Measurements from ENCODE around the gene PYGM.

PYGM gene

GRCh38 chr11:64777449-64778222, 17.9 kb upstream of the PYGM start:
- H3K4me1 ChIP-seq (ENCODE audit: control insufficient read depth, insufficient read depth, low read length, poor library complexity, severe bottlenecking): peaks cover 15% of the 10 kb centered on the region
- WGBS, 2 experiments (ENCODE audit: insufficient coverage in 2 of 2): 0% methylated on average over 32 to 63 of the region's 98 CpGs
- no peaks in the 10 kb centered on the region for H3K9me3 ChIP-seq (ENCODE audit: control insufficient read depth, low read length)
- H3K27ac ChIP-seq (ENCODE audit: low read depth, low read length, severe bottlenecking): peak overlapping the region; percentile 90
- peaks cover 51% of the 10 kb centered on the region for H3K36me3 ChIP-seq (ENCODE audit: control insufficient read depth, insufficient read depth, low read length)
- peak overlapping the region; percentile 86 for H3K4me3 ChIP-seq (ENCODE audit: extremely low read depth, insufficient read depth, low read length, poor library complexity, severe bottlenecking)

- Histone ChIP-seq H3K4me3 (ENCODE audit: extremely low read depth, insufficient read depth, low read length, poor library complexity, severe bottlenecking) (peak overlapping the region; percentile 72), H3K36me3 (ENCODE audit: control insufficient read depth, insufficient read depth, low read length) (peaks cover 59% of the 10 kb centered on the region)
- WGBS, 2 experiments (ENCODE audit: insufficient coverage in 2 of 2): 54% methylated on average over 2 of the region's 3 CpGs; no CpG with 5 or more reads in 1 of the 2 experiments
These were observed 17.1 kb upstream of the PYGM start for GRCh38 chr11:64776875-64777274.

GRCh38 chr11:64776425-64776824, 16.7 kb upstream of the PYGM start:
- H3K36me3 ChIP-seq (ENCODE audit: control insufficient read depth, insufficient read depth, low read length): peaks cover 63% of the 10 kb centered on the region
- 95 to 98% methylated on average over 4 to 6 of the region's 6 CpGs for WGBS, 2 experiments (ENCODE audit: insufficient coverage in 2 of 2)
- no peaks in the 10 kb centered on the region for H3K9me3 ChIP-seq (ENCODE audit: control insufficient read depth, low read length)

More at GRCh38 chr11:64776875-64777274, 17.1 kb upstream of the PYGM start:
- Histone ChIP-seq H3K4me1 (ENCODE audit: control insufficient read depth, insufficient read depth, low read length, poor library complexity, severe bottlenecking) (peaks cover 15% of the 10 kb centered on the region), H3K9me3 (ENCODE audit: control insufficient read depth, low read length) (no peaks in the 10 kb centered on the region), H3K27ac (ENCODE audit: low read depth, low read length, severe bottlenecking) (peak overlapping the region; percentile 10)

GRCh38 chr11:64774144-64774543, 14.4 kb upstream of the PYGM start:
- peaks cover 83% of the 10 kb centered on the region for H3K36me3 ChIP-seq (ENCODE audit: control insufficient read depth, insufficient read depth, low read length)
- 95 to 100% methylated on average over 5 of the region's 5 CpGs for WGBS, 2 experiments (ENCODE audit: insufficient coverage in 2 of 2)

More at GRCh38 chr11:64776425-64776824, 16.7 kb upstream of the PYGM start:
- H3K27ac ChIP-seq (ENCODE audit: low read depth, low read length, severe bottlenecking): no peak overlapping the region
- peaks cover 15% of the 10 kb centered on the region for H3K4me1 ChIP-seq (ENCODE audit: control insufficient read depth, insufficient read depth, low read length, poor library complexity, severe bottlenecking)
- peak overlapping the region; percentile 72 for H3K4me3 ChIP-seq (ENCODE audit: extremely low read depth, insufficient read depth, low read length, poor library complexity, severe bottlenecking)

GRCh38 chr11:64772303-64773018, 12.7 kb upstream of the PYGM start:
- Histone ChIP-seq H3K9me3 (ENCODE audit: control insufficient read depth, low read length) (no peaks in the 10 kb centered on the region), H3K36me3 (ENCODE audit: control insufficient read depth, insufficient read depth, low read length) (peaks cover 100% of the 10 kb centered on the region), H3K27ac (ENCODE audit: low read depth, low read length, severe bottlenecking) (no peak overlapping the region), H3K4me3 (ENCODE audit: extremely low read depth, insufficient read depth, low read length, poor library complexity, severe bottlenecking) (no peak overlapping the region), H3K4me1 (ENCODE audit: control insufficient read depth, insufficient read depth, low read length, poor library complexity, severe bottlenecking) (peaks cover 16% of the 10 kb centered on the region)
- WGBS, 2 experiments (ENCODE audit: insufficient coverage in 2 of 2): 83% methylated on average over 1 of the region's 3 CpGs; no CpG with 5 or more reads in 1 of the 2 experiments

More at GRCh38 chr11:64774144-64774543, 14.4 kb upstream of the PYGM start:
- Histone ChIP-seq H3K4me3 (ENCODE audit: extremely low read depth, insufficient read depth, low read length, poor library complexity, severe bottlenecking) (no peak overlapping the region), H3K4me1 (ENCODE audit: control insufficient read depth, insufficient read depth, low read length, poor library complexity, severe bottlenecking) (peaks cover 15% of the 10 kb centered on the region), H3K27ac (ENCODE audit: low read depth, low read length, severe bottlenecking) (no peak overlapping the region), H3K9me3 (ENCODE audit: control insufficient read depth, low read length) (no peaks in the 10 kb centered on the region)

GRCh38 chr11:64771861-64772260, 12.1 kb upstream of the PYGM start:
- Histone ChIP-seq H3K36me3 (ENCODE audit: control insufficient read depth, insufficient read depth, low read length) (peaks cover 100% of the 10 kb centered on the region), H3K27ac (ENCODE audit: low read depth, low read length, severe bottlenecking) (no peak overlapping the region), H3K4me3 (ENCODE audit: extremely low read depth, insufficient read depth, low read length, poor library complexity, severe bottlenecking) (no peak overlapping the region), H3K4me1 (ENCODE audit: control insufficient read depth, insufficient read depth, low read length, poor library complexity, severe bottlenecking) (peaks cover 21% of the 10 kb centered on the region), H3K9me3 (ENCODE audit: control insufficient read depth, low read length) (no peaks in the 10 kb centered on the region)
- no CpG with 5 or more reads among the region's 2 CpGs for WGBS, 2 experiments (ENCODE audit: insufficient coverage in 2 of 2)

GRCh38 chr11:64770120-64770519, 10.3 kb upstream of the PYGM start:
- Histone ChIP-seq H3K36me3 (ENCODE audit: control insufficient read depth, insufficient read depth, low read length) (peaks cover 97% of the 10 kb centered on the region), H3K27ac (ENCODE audit: low read depth, low read length, severe bottlenecking) (no peak overlapping the region), H3K4me1 (ENCODE audit: control insufficient read depth, insufficient read depth, low read length, poor library complexity, severe bottlenecking) (peaks cover 24% of the 10 kb centered on the region), H3K4me3 (ENCODE audit: extremely low read depth, insufficient read depth, low read length, poor library complexity, severe bottlenecking) (no peak overlapping the region), H3K9me3 (ENCODE audit: control insufficient read depth, low read length) (no peaks in the 10 kb centered on the region)
- 97 to 100% methylated on average over 7 of the region's 12 CpGs for WGBS, 2 experiments (ENCODE audit: insufficient coverage in 2 of 2)

- H3K27ac ChIP-seq (ENCODE audit: low read depth, low read length, severe bottlenecking): no peak overlapping the region
- WGBS, 2 experiments (ENCODE audit: insufficient coverage in 2 of 2): 98% methylated on average over 5 to 6 of the region's 6 CpGs
- H3K4me1 ChIP-seq (ENCODE audit: control insufficient read depth, insufficient read depth, low read length, poor library complexity, severe bottlenecking): peaks cover 31% of the 10 kb centered on the region
- no peak overlapping the region for H3K4me3 ChIP-seq (ENCODE audit: extremely low read depth, insufficient read depth, low read length, poor library complexity, severe bottlenecking)
- H3K36me3 ChIP-seq (ENCODE audit: control insufficient read depth, insufficient read depth, low read length): peaks cover 97% of the 10 kb centered on the region
- H3K9me3 ChIP-seq (ENCODE audit: control insufficient read depth, low read length): no peaks in the 10 kb centered on the region
These were observed 9.5 kb upstream of the PYGM start for GRCh38 chr11:64769283-64769682.

GRCh38 chr11:64768300-64768694, 8.5 kb upstream of the PYGM start:
- 94 to 96% methylated on average over 5 to 6 of the region's 6 CpGs for WGBS, 2 experiments (ENCODE audit: insufficient coverage in 2 of 2)
- peaks cover 37% of the 10 kb centered on the region for H3K4me1 ChIP-seq (ENCODE audit: control insufficient read depth, insufficient read depth, low read length, poor library complexity, severe bottlenecking)
- peaks cover 97% of the 10 kb centered on the region for H3K36me3 ChIP-seq (ENCODE audit: control insufficient read depth, insufficient read depth, low read length)
- no peak overlapping the region for H3K27ac ChIP-seq (ENCODE audit: low read depth, low read length, severe bottlenecking)
- no peak overlapping the region for H3K4me3 ChIP-seq (ENCODE audit: extremely low read depth, insufficient read depth, low read length, poor library complexity, severe bottlenecking)
- H3K9me3 ChIP-seq (ENCODE audit: control insufficient read depth, low read length): no peaks in the 10 kb centered on the region

- Histone ChIP-seq H3K4me1 (ENCODE audit: control insufficient read depth, insufficient read depth, low read length, poor library complexity, severe bottlenecking) (peaks cover 39% of the 10 kb centered on the region), H3K36me3 (ENCODE audit: control insufficient read depth, insufficient read depth, low read length) (peaks cover 97% of the 10 kb centered on the region), H3K9me3 (ENCODE audit: control insufficient read depth, low read length) (no peaks in the 10 kb centered on the region), H3K27ac (ENCODE audit: low read depth, low read length, severe bottlenecking) (no peak overlapping the region), H3K4me3 (ENCODE audit: extremely low read depth, insufficient read depth, low read length, poor library complexity, severe bottlenecking) (no peak overlapping the region)
- 73 to 74% methylated on average over 14 to 15 of the region's 19 CpGs for WGBS, 2 experiments (ENCODE audit: insufficient coverage in 2 of 2)
These were observed 7.8 kb upstream of the PYGM start for GRCh38 chr11:64767344-64768299.

Measured in mesodermal cell (in vitro differentiated cells).